NK-92 treated with Interleukin-12 subunit alpha and Interleukin-12 subunit beta, amount 100 ng/mL, for 24 hours (cell line): Measurements from ENCODE around the gene INSRR.

Experiments
- DNase-seq: peaks from one replicate; lab custom pipeline; 2025; lab: John Stamatoyannopoulos, UW

The INSRR gene

DNA sequence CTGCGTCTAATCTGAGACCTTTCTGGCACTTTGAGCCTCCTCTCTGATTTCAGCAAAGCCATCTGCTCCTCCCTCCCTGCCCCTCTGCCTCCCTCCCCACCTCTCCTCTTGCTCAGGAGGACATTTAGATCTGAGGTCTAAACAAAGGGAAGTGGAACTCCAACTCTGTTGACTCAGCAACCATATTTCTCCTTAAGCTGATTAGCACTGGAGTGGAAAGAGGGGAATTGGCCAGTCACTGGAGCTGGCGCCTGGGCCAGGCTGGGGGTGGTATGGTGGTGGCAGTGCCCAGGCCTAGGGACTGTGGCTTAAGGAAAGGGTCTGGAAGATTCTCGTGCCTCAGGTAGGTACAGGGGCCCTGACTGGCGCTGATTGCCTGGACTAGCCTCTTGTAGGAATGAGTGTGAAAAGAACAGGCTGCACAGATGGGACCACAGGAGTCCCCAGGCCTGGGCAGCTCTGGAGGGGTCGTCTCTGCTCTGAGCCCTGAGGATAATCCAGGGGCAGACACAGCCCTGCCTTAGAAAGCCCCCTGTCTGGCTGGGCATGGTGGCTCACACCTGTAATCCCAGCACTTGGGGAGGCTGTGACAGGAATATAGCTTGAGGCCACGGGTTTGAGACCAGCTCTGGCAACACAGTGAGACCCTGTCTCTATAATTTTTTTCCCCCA lies 54.2 kb downstream of the INSRR start:
- no peak for DNase-seq

DNA sequence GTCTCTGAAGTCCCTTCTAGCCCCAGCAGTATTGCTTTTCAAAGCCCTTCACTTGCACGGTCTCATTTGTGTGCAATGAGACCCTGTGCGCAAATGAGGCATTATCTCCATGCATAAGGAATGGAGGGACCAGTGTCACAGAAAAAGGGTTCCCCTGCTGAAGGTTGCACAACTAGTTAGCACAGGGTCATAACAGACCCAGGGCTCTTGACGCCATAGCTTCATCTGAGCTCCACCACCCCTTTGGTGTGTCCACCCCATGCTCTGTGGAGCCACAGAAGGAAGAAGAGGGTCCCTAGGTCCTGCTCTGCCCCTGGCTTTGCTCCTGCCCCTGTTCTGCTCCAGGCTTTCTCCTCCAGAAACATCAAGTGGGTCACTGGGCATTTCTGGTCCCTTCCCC lies 54.9 kb downstream of the INSRR start:
- no peak for DNase-seq

DNA sequence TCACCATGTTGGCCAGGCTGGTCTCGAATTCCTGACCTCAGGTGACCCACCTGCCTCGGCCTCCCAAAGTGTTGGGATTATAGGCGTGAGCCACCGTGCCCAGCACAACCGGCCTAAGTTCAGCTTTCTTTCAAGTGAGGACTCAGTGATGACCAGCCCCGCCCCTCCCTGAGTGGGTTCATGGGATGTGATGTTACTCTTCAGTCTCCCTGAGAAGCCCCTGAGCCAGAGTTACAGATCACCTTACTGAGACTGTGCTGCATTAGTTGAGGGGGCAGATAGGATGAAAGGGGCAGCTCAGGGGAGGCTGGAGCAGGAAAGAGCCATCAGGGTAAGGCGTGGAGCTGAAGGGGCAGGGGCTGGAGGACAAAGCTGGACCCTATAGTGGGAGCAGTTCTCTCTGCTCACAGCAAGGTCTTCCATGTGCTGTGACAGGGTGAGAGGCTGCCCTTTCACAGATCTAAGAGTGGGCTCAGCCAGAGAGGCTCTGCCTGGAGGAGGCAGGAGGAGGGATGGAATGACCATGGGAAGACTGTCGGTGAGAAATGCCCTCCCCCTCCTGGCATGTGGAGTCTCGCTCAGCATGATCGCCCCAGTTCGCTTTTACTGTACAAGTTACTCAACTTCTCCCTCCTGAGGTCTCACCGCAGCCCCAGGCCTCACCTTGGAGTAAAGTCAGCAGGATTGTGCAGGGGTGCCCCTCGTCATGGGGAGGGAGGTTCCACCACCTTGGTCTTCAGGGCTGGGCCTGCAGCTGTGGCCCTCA lies 55.6 kb downstream of the INSRR start:
- DNase-seq: no peak

DNA sequence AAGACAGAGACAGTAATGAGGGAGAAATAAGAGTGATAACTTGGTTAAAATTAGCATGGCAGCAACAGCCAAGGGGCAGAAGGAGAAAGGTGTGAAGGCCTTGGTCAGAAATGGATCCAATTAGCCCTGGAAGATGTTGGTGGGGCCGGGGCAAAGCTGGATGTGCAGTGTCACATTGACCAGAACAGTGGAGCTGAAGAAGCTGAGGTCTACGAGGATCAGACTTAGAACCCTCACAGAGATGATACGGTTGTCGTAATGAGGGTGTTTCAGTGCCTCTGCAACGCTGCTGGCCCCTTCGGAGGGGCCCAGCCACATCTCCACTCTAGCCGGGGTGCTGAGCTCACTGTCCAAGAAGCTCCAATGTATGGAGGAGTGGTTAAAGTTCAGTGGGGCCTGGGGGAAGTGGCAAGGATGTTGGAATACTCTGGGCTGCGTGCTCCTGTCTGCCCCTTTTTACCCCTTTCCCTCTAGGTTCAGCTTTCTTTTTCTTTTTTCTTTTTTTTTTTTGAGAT lies 56.4 kb downstream of the INSRR start:
- no peak for DNase-seq

DNA sequence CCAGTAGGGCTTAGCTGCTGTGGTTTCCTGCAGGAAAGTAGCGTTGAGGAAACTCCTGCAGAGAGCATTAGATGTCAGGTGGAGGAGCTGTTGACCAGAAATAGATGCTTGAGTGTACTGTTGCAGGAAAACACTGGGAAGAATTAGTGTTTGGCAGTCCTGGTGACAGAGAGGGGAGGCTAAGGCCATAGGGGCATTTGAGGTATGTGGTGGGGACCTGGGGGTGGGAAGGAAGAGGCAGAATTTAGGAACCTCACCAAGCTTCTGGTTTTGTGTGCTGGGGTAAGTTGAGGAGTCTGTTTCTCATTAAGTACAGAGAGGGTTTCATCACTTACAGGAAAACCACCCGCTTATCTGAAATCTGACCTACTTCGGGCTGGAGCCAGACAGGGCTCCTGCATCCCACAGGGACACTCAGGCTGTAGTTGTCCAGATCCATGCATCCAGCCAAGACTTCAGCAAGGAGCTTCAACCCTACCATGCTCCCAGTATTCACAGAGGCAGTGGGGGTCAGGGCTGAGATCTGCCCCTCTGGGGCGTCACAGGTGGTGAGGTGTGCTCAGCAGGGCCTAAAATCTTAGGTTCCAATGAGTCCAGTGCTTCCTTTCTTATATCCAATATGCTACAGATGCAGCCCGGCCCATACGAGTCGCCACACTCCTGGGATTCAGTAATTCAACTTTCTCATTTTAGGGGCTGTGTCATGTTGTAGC lies 57.4 kb downstream of the INSRR start:
- DNase-seq: no peak

DNA sequence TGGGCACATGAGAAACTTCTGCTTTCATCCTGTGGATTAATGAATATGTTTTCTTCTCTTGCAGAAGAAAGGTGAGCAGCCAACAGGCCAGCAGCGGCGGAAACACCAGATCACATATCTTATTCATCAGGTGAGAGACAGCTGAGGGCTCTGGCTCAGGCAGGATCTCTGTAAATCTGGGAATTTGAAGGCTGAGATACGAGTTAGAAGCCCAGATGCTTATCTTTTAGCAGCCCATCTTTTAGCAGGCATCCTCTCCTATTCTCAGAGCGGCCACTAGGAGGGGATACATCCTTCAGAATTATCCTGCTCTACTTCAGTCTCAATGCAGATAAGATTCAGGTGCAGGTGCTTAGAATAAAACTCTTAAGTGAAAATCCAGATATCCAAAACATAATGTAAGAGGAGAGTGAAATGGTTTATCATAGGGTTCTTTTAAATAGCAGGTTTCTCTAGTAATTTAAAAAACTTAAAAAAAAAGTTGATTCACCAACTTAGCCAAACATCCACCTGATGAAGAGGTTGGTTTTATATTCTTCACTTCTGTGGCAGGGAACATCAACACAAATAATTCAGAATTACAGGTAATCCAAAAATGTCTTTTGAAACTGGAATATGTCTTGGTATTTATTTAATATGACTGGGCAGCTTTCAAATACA lies 61.6 kb downstream of the INSRR start:
- no peak for DNase-seq

DNA sequence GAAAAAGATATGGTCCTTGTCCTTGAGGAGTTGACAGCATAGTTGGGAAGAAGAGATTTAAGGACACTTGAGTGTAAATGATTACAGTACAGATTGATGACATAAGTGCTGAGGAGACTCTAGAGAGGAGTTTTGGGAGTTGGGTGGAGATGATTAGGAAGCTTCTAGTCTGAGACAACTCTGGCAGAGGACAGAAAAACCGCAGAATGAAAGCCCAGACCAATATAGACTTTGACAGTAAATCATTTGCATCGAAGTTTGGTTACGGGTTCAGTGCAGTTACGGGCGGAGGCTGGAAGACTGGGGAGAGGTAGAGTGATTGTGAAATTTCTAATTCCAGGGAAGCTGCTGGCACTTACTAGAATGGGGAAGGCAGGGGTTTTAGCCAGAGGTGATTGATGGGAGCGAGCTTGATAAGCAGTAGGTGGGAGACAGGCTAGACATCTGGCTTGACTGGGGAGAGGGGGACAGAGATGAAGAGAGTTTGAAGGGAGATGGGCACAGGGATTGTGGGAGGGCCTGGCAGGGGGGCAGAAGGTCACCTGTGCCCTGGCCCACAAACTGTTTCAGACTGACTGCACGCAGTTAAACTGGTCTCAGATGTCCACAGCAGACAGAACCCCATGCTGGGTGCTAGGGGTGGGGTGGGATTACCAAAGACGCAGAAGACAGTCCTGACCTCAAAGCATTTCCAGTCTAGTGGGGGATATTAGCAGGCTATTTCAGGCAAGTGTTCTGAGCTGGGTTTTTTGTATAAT lies 62.4 kb downstream of the INSRR start:
- no peak for DNase-seq

DNA sequence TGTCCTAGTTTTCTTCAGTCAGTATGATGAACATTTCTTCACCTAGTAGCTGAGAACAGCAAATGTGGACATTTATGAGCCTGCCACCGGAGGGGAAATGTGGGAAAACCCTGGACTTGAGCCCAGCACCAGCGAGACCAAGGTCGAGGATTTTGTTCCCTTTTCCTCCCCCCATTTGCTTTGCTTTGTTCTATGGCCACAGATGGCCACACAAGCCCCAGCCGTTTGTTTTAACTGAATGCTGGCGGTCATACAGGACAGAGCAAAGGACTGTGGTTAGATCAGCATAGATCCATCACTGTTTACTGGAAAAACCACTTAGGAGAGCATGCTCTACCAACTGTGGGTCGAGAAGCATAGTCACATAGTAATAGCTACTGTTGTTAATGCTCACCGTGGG lies 63.1 kb downstream of the INSRR start:
- DNase-seq: no peak

DNA sequence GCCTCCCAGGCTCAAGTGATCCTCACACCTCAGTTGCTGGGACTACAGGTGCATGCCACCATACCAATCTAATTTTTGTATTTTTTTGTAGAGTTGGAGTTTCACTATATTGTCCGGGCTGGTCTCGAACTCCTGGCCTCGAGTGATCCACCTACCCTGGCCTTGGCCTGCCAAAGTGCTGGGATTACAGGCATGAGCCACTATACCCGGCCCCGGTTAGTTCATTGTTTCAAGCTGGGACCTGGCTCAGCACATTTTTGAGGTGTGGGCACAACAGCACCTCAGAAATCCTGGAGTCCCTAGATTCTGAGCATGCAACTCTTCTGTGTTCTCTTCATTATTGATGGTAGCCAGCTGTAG lies 63.6 kb downstream of the INSRR start:
- no peak for DNase-seq

DNA sequence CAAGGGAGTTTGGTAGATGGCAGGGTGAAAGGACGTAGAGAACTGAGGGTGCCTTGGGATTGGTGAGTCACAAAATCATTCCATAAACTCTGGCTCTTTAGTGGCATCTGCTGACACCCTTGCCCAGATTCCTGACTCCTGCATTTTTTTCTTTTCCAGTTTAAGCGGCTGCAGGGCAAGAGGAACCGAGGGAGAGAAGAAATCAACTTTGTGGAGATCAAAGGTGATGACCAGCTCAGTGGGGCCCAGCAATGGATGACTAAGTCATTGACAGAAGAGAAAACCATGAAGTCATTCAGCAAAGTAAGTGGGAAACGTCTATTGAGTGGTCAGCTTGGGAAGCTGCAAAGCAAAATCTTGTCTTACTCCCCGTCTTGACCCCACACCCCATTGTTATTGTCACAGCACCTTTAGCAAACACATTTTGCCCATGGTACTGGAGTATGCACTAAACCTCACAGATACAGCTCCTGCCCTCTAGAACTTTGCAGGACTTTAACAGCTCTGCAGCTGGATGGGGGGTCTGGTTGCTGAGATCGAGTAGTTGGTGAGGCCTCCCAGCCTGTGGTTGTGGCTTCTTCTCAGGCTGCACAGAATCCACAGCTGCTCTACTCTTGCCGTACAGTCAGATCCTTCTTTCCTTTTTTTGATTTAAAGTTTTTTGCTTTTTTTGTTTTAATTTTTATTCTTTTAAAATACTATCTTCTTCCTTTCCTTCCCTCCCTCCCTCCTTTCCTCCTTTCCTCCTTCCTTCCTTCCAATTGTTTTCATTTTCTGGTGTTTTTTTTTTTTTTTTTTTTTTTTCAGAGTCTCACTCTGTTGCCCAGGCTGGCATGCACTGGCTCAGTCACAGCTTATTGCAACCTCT lies 64.2 kb downstream of the INSRR start:
- DNase-seq: no peak
